K562 (cell line): Measurements from ENCODE around the gene P2RY8. TPM values are rescaled to one million over a fixed set of nuclear protein-coding genes. Genes with fewer than 3 reads are reported as not detected.

ENCODE experiments used
- ATAC-seq: fragments of 200-7000 bp; cut with Tn5 transposase; 3 replicates; pipeline ENCODE4 v1.9.1; 2020; ENCODE audit warnings: moderate library complexity
- BruUV-seq: library from RNA; stranded (reverse); fragments of 400-500 nt; replicated peaks from 2 replicates; lab custom pipeline; 2021; lab: Mats Ljungman, UMichigan
- CTCF ChIA-PET: fragments of 300-600 bp; formaldehyde crosslinking; extraction: SDS; loops from one replicate; lab custom pipeline; 2021; ENCODE audit warnings: low intra/inter-chr PET ratio; lab: Yijun Ruan, JAX
- POLR2A ChIA-PET: fragments of 300-600, 350-650 bp; sonication (Branson Sonifier 250); formaldehyde crosslinking; extraction: SDS; loops from one replicate; lab custom pipeline; 2021; ENCODE audit warnings: antibody characterized with exemption, inconsistent platforms; lab: Yijun Ruan, JAX
- DNase-seq, 4 experiments: peaks; one replicate each; pipeline versions ENCODE4 v3.0.0 to v3.0.0-alpha.2; 2011 to 2018; ENCODE audit warnings: low spot score in 3 of 4, mixed read lengths in 3 of 4; ENCODE audit errors: extremely low read depth in 1 of 4
- FAIRE-seq: peaks from 2 replicates; lab custom pipeline; 2011; peaks lifted over from hg19 to GRCh38; lab: Jason Lieb, UNC
- H2AFZ ChIP-seq: 2 replicates; pipeline ENCODE4 v1.6.0; 2011; ENCODE audit warnings: low read depth, low read length, control low read depth, inconsistent platforms
- H3K27ac ChIP-seq: fragments of 200-600 bp; 3 replicates; pipeline ENCODE4 v1.8.0; 2011; ENCODE audit warnings: low read depth, mild to moderate bottlenecking, control low read depth, inconsistent platforms, low read length, moderate library complexity, mixed read lengths; ENCODE audit errors: extremely low read depth
- H3K27me3 ChIP-seq, 2 experiments: fragments of 300-600 bp in 1 of 2; 2 replicates in 1 of 2; 3 replicates in 1 of 2; pipeline versions ENCODE4 v1.6.0 to v1.8.0; 2011; ENCODE audit warnings: inconsistent platforms in 2 of 2, low read length in 2 of 2, mild to moderate bottlenecking in 1 of 2, mixed read lengths in 1 of 2, moderate library complexity in 1 of 2; ENCODE audit not compliant: control insufficient read depth in 2 of 2, insufficient read depth in 2 of 2
- H3K36me3 ChIP-seq: fragments of 300-600 bp; 3 replicates; pipeline ENCODE4 v1.8.0; 2011; ENCODE audit warnings: mild to moderate bottlenecking, low read length, inconsistent platforms; ENCODE audit not compliant: control insufficient read depth, insufficient read depth
- H3K4me1 ChIP-seq, 2 experiments: fragments of 200-600 bp in 1 of 2; replicated peaks in 1 of 2; 2 replicates in 1 of 2; 3 replicates in 1 of 2; pipeline versions ENCODE4 v1.5.1 to v1.8.0; 2011; ENCODE audit warnings: inconsistent platforms in 2 of 2, low read length in 2 of 2, mild to moderate bottlenecking in 1 of 2, mixed read lengths in 1 of 2, moderate library complexity in 1 of 2; ENCODE audit not compliant: control insufficient read depth in 2 of 2, insufficient read depth in 2 of 2
- H3K4me2 ChIP-seq: 2 replicates; pipeline ENCODE4 v1.6.1; 2011; ENCODE audit warnings: low read length, control low read depth, inconsistent platforms, mixed read lengths; ENCODE audit not compliant: insufficient read depth
- H3K4me3 ChIP-seq: fragments of 200-600 bp; sonication (generic), shearing (Covaris generic); 2 replicates; pipeline ENCODE4 v1.5.1; 2016; ENCODE audit warnings: control low read depth, inconsistent platforms
- H3K79me2 ChIP-seq: fragments of 200-600 bp; 3 replicates; pipeline ENCODE4 v1.8.0; 2011; ENCODE audit warnings: low read length, inconsistent platforms; ENCODE audit not compliant: control insufficient read depth, insufficient read depth
- H3K9ac ChIP-seq, 2 experiments: 2 replicates each; pipeline versions ENCODE4 v1.6.0 to v1.6.1; 2011; ENCODE audit warnings: low read depth in 2 of 2, low read length in 2 of 2, control low read depth in 1 of 2, inconsistent platforms in 1 of 2, mild to moderate bottlenecking in 1 of 2, mixed read lengths in 1 of 2; ENCODE audit not compliant: insufficient read depth in 1 of 2
- H3K9me1 ChIP-seq: one replicate; pipeline ENCODE4 v1.6.0; 2011; ENCODE audit warnings: inconsistent platforms, mild to moderate bottlenecking, low read length, moderate library complexity; ENCODE audit not compliant: control insufficient read depth, insufficient read depth
- H3K9me3 ChIP-seq: replicated peaks from 2 replicates; pipeline ENCODE4 v1.5.1; 2011; ENCODE audit warnings: low read depth, low read length, inconsistent platforms; ENCODE audit not compliant: control insufficient read depth, insufficient read depth
- H4K20me1 ChIP-seq: replicated peaks from 2 replicates; pipeline ENCODE4 v1.6.1; 2011; ENCODE audit warnings: low read length, inconsistent platforms, mixed read lengths; ENCODE audit not compliant: control insufficient read depth, insufficient read depth
- CEBPB ChIP-seq: fragments of 450-650 bp; IDR thresholded peaks from 2 replicates; pipeline ENCODE4 v1.6.1; 2016; ENCODE audit warnings: missing genetic modification characterization, missing compliant biosample characterization
- CHAMP1 ChIP-seq: fragments of 450-650 bp; IDR thresholded peaks from 2 replicates; pipeline ENCODE4 v1.6.1; 2016; ENCODE audit warnings: mild to moderate bottlenecking
- CREBBP ChIP-seq: IDR thresholded peaks from one replicate; pipeline ENCODE4 v1.6.1; 2012; ENCODE audit warnings: low read depth, mild to moderate bottlenecking, control low read depth, inconsistent platforms, low read length
- ELF2 ChIP-seq: fragments of 250-450 bp; sonication (Bioruptor Pico); IDR thresholded peaks from 2 replicates; pipeline ENCODE4 v1.5.0; 2021; ENCODE audit warnings: mild to moderate bottlenecking
- HDAC8 ChIP-seq: fragments of 450-650 bp; IDR thresholded peaks from 2 replicates; pipeline ENCODE4 v1.6.1; 2016; ENCODE audit warnings: mild to moderate bottlenecking, missing genetic modification characterization, moderate library complexity, missing compliant biosample characterization
- POLR2A ChIP-seq: fragments of 450-650 bp; conservative IDR thresholded peaks from 2 replicates; pipeline ENCODE4 v1.6.1; 2016
- PTBP1 ChIP-seq: fragments of 200-400 bp; formaldehyde crosslinking; IDR thresholded peaks from 2 replicates; pipeline ENCODE4 v1.6.1; 2017; ENCODE audit warnings: low read depth, low read length
- SIN3A ChIP-seq, 2 experiments: fragments of 150-350 bp in 1 of 2; IDR thresholded peaks; 2 replicates each; pipeline ENCODE4 v1.6.1; 2011 to 2016; ENCODE audit warnings: borderline replicate concordance in 2 of 2, low read depth in 2 of 2, low read length in 2 of 2, mild to moderate bottlenecking in 2 of 2, moderate library complexity in 2 of 2; ENCODE audit not compliant: control insufficient read depth in 1 of 2
- SREBF1 ChIP-seq: fragments of 150-350 bp; IDR thresholded peaks from 2 replicates; pipeline ENCODE4 v1.6.1; 2014; ENCODE audit warnings: antibody characterized with exemption, low read depth, low read length, borderline replicate concordance
- TCF7 ChIP-seq: sonication (generic); IDR thresholded peaks from 2 replicates; pipeline ENCODE4 v1.6.1; 2016; ENCODE audit warnings: antibody characterized with exemption, borderline replicate concordance
- TEAD2 ChIP-seq: fragments of 450-650 bp; IDR thresholded peaks from 2 replicates; pipeline ENCODE4 v1.6.1; 2016; ENCODE audit warnings: missing genetic modification characterization, control low read depth, missing compliant biosample characterization
- ZC3H8 ChIP-seq: fragments of 450-650 bp; IDR thresholded peaks from 2 replicates; pipeline ENCODE4 v1.6.1; 2017
- ZEB2 ChIP-seq: fragments of 450-650 bp; IDR thresholded peaks from 2 replicates; pipeline ENCODE4 v1.6.1; 2016
- ZFP36 ChIP-seq: fragments of 150-350 bp; IDR thresholded peaks from 2 replicates; pipeline ENCODE4 v1.6.1; 2018; ENCODE audit warnings: low read length, low read depth; ENCODE audit not compliant: partially characterized antibody
- ZNF143 ChIP-seq: sonication (generic); formaldehyde crosslinking; IDR thresholded peaks from 2 replicates; pipeline ENCODE4 v1.9.0; 2022; ENCODE audit warnings: mild to moderate bottlenecking, missing genetic modification reagents
- ZNF589 ChIP-seq: fragments of 200-800 bp; sonication (Bioruptor generic); IDR thresholded peaks from 2 replicates; pipeline ENCODE4 v1.6.1; 2016; ENCODE audit warnings: low read depth, missing genetic modification characterization, missing compliant biosample characterization
- ZNF668 ChIP-seq: fragments of 250-450 bp; sonication (Bioruptor Pico); IDR thresholded peaks from 2 replicates; pipeline ENCODE4 v1.8.0; 2022; ENCODE audit warnings: mild to moderate bottlenecking, inconsistent platforms
- ZNF780A ChIP-seq: fragments of 250-450 bp; sonication (Bioruptor Pico); IDR thresholded peaks from 2 replicates; pipeline ENCODE4 v1.5.0; 2021; ENCODE audit warnings: mild to moderate bottlenecking
- ZNF830 ChIP-seq: fragments of 250-450 bp; sonication (Bioruptor Pico); IDR thresholded peaks from 2 replicates; pipeline ENCODE4 v1.5.0; 2021; ENCODE audit warnings: mild to moderate bottlenecking
- WGBS: fragments of 100-300 bp; shearing (Covaris generic); methylation state at CpG from one replicate; pipeline ENCODE4 v1.1.6; 2016; ENCODE audit warnings: low coverage, mixed read lengths; ENCODE audit not compliant: insufficient coverage; ENCODE audit errors: missing lambda C conversion rate; 5-methylcytosine and 5-hydroxymethylcytosine counted together
- in situ Hi-C: fragments of 300-500 bp; cut with MboI; formaldehyde crosslinking; loops from 4 replicates; pipeline ENCODE4 v1.15.0; 2018; ENCODE audit warnings: inconsistent platforms, mixed read lengths
- intact Hi-C: fragments of 100-400 bp; cut with micrococcal nuclease; formaldehyde crosslinking; loops from 2 replicates; pipeline ENCODE4 v1.14.2; 2022
- polyA plus RNA-seq, 8 experiments: library from polyadenylated mRNA; depleted of rRNA in 4 of 8; stranded (reverse) in 5 of 8; unstranded in 3 of 8; fragments of >200 nt; fragmentation: Nextera tagmentation in 2 of 8; fragmentation: Illumina TruSeq in 1 of 8; extraction: Ambion mirVana in 2 of 8; extraction: Trizol in 1 of 8; gene quantifications; 2 replicates each; pipeline versions ENCODE4 v1.2.1 to v1.2.3, GENCODE V29; 2011 to 2014; ENCODE audit warnings: inconsistent platforms in 1 of 8, missing spikeins in 1 of 8
- total RNA-seq, 7 experiments: library from RNA; depleted of rRNA in 6 of 7; stranded (reverse); fragments of >200 nt in 6 of 7; fragmentation: Illumina TruSeq in 2 of 7; extraction: Trizol in 2 of 7; gene quantifications; 2 replicates each; pipeline versions ENCODE4 v1.2.1 to v1.2.3, GENCODE V29; 2011 to 2021; ENCODE audit warnings: low replicate concordance in 1 of 7
- TF ChIP-seq, protein P1 (sequence below): fragments of 450-650 bp; IDR thresholded peaks from one replicate; pipeline ENCODE4 v1.6.1; 2018; ENCODE audit warnings: mild to moderate bottlenecking, moderate library complexity; ENCODE audit not compliant: partially characterized antibody

Gene P2RY8
- total and polyA plus RNA-seq, 9 of the 15 experiments (the other 6 are each of a cell fraction or from before 2014, with no cell fraction given), result 0.04 to 0.69 (median 0.08) TPM; not detected in 3

DNA sequence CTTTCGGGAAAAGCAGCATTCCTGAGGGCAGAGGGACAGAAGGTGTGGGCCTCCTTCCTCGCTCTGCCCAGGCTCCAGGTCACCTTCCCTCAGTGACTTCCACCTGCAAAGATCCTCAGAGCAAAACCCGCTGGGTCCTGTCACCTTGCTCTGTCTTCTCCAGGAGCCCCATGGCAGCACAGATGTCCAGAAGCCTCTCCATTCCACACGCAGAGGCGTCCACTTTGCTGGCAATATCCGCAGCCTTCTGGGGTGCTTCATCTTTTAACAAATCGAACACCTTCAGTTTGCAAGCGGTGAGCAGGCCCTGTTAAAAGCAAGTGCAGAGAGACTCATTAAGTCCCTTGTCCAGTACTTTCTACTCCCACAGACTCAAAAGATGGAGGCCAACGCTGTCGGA is 111.6 kb downstream of the P2RY8 start (continued):
- TF ChIP-seq CEBPB (tag) (no peak), ZNF589 (CRISPR knock-in tag) (no peak), CREBBP (no peak), ELF2 (CRISPR knock-in tag) (no peak)

GRCh38 chrX:1424147-1424851 is 112.7 kb downstream of the P2RY8 start:
- FAIRE-seq, result no peak
- H3K27me3 ChIP-seq, result no peaks in the 10 kb centered on the region
- intact Hi-C loops (no loop called here), in situ Hi-C loops (no loop called here)
- no peak overlapping the region for H2AFZ ChIP-seq
- DNase-seq, result no peak
- BruUV-seq, result no TSS peak
- ATAC-seq, result no peak
- no peak for TF ChIP-seq ZNF830 (CRISPR knock-in tag)
- TF ChIP-seq, protein P1, sequence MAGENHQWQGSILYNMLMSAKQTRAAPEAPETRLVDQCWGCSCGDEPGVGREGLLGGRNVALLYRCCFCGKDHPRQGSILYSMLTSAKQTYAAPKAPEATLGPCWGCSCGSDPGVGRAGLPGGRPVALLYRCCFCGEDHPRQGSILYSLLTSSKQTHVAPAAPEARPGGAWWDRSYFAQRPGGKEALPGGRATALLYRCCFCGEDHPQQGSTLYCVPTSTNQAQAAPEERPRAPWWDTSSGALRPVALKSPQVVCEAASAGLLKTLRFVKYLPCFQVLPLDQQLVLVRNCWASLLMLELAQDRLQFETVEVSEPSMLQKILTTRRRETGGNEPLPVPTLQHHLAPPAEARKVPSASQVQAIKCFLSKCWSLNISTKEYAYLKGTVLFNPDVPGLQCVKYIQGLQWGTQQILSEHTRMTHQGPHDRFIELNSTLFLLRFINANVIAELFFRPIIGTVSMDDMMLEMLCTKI, result no peak
- TF ChIP-seq ZNF143 (CRISPR knock-in tag), result no peak
- no peak for TF ChIP-seq SIN3A (IDR thresholded peaks at IDR 0.05; ENCODE audit: borderline replicate concordance in 2 of 2, control insufficient read depth in 1 of 2, low read depth in 2 of 2, low read length in 2 of 2)
- TF ChIP-seq TCF7, result no peak
- TF ChIP-seq POLR2A, result no peak
- no peak for TF ChIP-seq ZC3H8
- TF ChIP-seq PTBP1, result no peak
- TF ChIP-seq HDAC8 (tag), result no peak
- no peak for TF ChIP-seq ZNF668 (CRISPR knock-in tag)
- TF ChIP-seq SREBF1, result no peak
- no peak for TF ChIP-seq TEAD2 (tag)
- TF ChIP-seq CHAMP1, result no peak
- no peak for TF ChIP-seq ZEB2
- no peak for TF ChIP-seq ZNF780A (CRISPR knock-in tag)
- TF ChIP-seq ZFP36, result no peak
- H3K9me1 ChIP-seq, result no peaks in the 10 kb centered on the region
- no peak overlapping the region for H3K4me2 ChIP-seq
- POLR2A ChIA-PET, result no interaction called here
- H3K27ac ChIP-seq, result no peak overlapping the region
- H3K36me3 ChIP-seq, result peaks cover 11% of the 10 kb centered on the region; the same call in 2 of the 3 replicates
- CTCF ChIA-PET, result no interaction called here
- no peaks in the 10 kb centered on the region for H4K20me1 ChIP-seq
- H3K4me1 ChIP-seq, result peaks cover 0 to 9% of the 10 kb centered on the region in 2 experiments; a peak in 2 of 5 replicates
- H3K79me2 ChIP-seq, result no peaks in the 10 kb centered on the region
- WGBS, result 50% methylated on average over 2 of the region's 9 CpGs
- H3K9ac ChIP-seq, result no peak overlapping the region
- H3K4me3 ChIP-seq, result no peak overlapping the region
- H3K9me3 ChIP-seq, result no peaks in the 10 kb centered on the region; the same call in 1 of the 2 replicates
